GM23338 (cell line): ENCODE results near the gene CLEC2D. TPM values are rescaled to one million over a fixed set of nuclear protein-coding genes. Genes with fewer than 3 reads are reported as not detected.

Experiments used
- ATAC-seq: fragments of 200-7000 bp; cut with Tn5 transposase; 3 replicates; pipeline ENCODE4 v1.9.1; 2020
- DNase-seq: peaks from one replicate; pipeline ENCODE4 v3.0.0-alpha.2; 2015; ENCODE audit warnings: low spot score
- H2AFZ ChIP-seq: fragments of 200-600 bp; sonication (generic); 2 replicates; pipeline ENCODE4 v1.8.0; 2016; ENCODE audit warnings: antibody characterized with exemption, mild to moderate bottlenecking, moderate library complexity
- H3F3A ChIP-seq: fragments of 200-600 bp; sonication (generic); replicated peaks from 2 replicates; pipeline ENCODE4 v1.8.0; 2017; ENCODE audit warnings: antibody characterized with exemption, mixed run types, low read depth
- H3K27ac ChIP-seq: fragments of 200-600 bp; sonication (generic); 2 replicates; pipeline ENCODE4 v1.6.1; 2016; ENCODE audit warnings: low read depth
- H3K27me3 ChIP-seq: fragments of 200-600 bp; sonication (generic); 2 replicates; pipeline ENCODE4 v1.8.0; 2016; ENCODE audit warnings: mild to moderate bottlenecking, mixed run types, moderate library complexity; ENCODE audit not compliant: insufficient read depth
- H3K36me3 ChIP-seq: fragments of 200-600 bp; sonication (generic); 2 replicates; pipeline ENCODE4 v1.8.0; 2016; ENCODE audit warnings: mild to moderate bottlenecking; ENCODE audit not compliant: insufficient read depth
- H3K4me1 ChIP-seq: fragments of 200-600 bp; sonication (generic); 2 replicates; pipeline ENCODE4 v1.8.0; 2016; ENCODE audit warnings: mild to moderate bottlenecking, moderate library complexity; ENCODE audit not compliant: insufficient read depth
- H3K4me2 ChIP-seq: fragments of 200-600 bp; sonication (generic); 2 replicates; pipeline ENCODE4 v1.7.1; 2017; ENCODE audit warnings: mixed run types
- H3K4me3 ChIP-seq: fragments of 200-600 bp; sonication (generic); 2 replicates; pipeline ENCODE4 v1.6.1; 2016; ENCODE audit warnings: mixed run types
- H3K79me2 ChIP-seq: fragments of 200-600 bp; sonication (generic); replicated peaks from 2 replicates; pipeline ENCODE4 v1.8.0; 2017; ENCODE audit warnings: mild to moderate bottlenecking; ENCODE audit not compliant: insufficient read depth
- H3K9me2 ChIP-seq: fragments of 200-600 bp; sonication (generic); 2 replicates; pipeline ENCODE4 v1.8.0; 2017; ENCODE audit not compliant: insufficient read depth
- H4K20me1 ChIP-seq: fragments of 200-600 bp; sonication (generic); replicated peaks from 2 replicates; pipeline ENCODE4 v1.8.0; 2017; ENCODE audit warnings: mild to moderate bottlenecking; ENCODE audit not compliant: insufficient read depth
- H3K27ac Mint-ChIP-seq: 2 replicates; pipeline ENCODE4 v1.8.0; 2020; ENCODE audit warnings: inconsistent platforms, mild to moderate bottlenecking, moderate library complexity, mixed read lengths
- H3K27me3 Mint-ChIP-seq: 3 replicates; pipeline ENCODE4 v1.8.0; 2022; ENCODE audit warnings: low read depth, mild to moderate bottlenecking, moderate library complexity, mixed read lengths, inconsistent platforms; ENCODE audit not compliant: insufficient read depth, poor library complexity
- H3K36me3 Mint-ChIP-seq: 3 replicates; pipeline ENCODE4 v1.8.0; 2021; ENCODE audit warnings: low read depth, mild to moderate bottlenecking, inconsistent platforms, moderate library complexity, mixed read lengths
- H3K4me1 Mint-ChIP-seq: 3 replicates; pipeline ENCODE4 v1.8.0; 2020; ENCODE audit warnings: mild to moderate bottlenecking, inconsistent platforms, mixed read lengths
- H3K4me3 Mint-ChIP-seq: 3 replicates; pipeline ENCODE4 v1.8.0; 2021; ENCODE audit warnings: moderate library complexity, mild to moderate bottlenecking, inconsistent platforms, mixed read lengths
- H3K9me3 Mint-ChIP-seq: 3 replicates; pipeline ENCODE4 v1.8.0; 2020; ENCODE audit warnings: moderate library complexity, mild to moderate bottlenecking, inconsistent platforms, mixed read lengths
- CTCF ChIP-seq, 2 experiments: fragments of 200-600 bp in 1 of 2; sonication (generic) in 1 of 2; conservative IDR thresholded peaks; 2 replicates each; pipeline versions ENCODE4 v1.5.1 to v1.6.1; 2016 to 2017; ENCODE audit warnings: antibody characterized with exemption in 2 of 2, low read depth in 2 of 2, mild to moderate bottlenecking in 2 of 2, moderate library complexity in 1 of 2
- NANOG ChIP-seq: IDR thresholded peaks from 2 replicates; pipeline ENCODE4 v1.6.1; 2016; ENCODE audit warnings: antibody characterized with exemption, borderline replicate concordance
- STAT1 ChIP-seq: IDR thresholded peaks from one replicate; pipeline ENCODE4 v1.6.1; 2016; ENCODE audit warnings: antibody characterized with exemption; ENCODE audit not compliant: unreplicated experiment
- ZNF114 ChIP-seq: fragments of 250-450 bp; sonication (Bioruptor Pico); IDR thresholded peaks from 2 replicates; pipeline ENCODE4 v1.5.0; 2020; ENCODE audit warnings: mild to moderate bottlenecking, moderate library complexity
- ZNF462 ChIP-seq: fragments of 250-450 bp; sonication (Bioruptor Pico); IDR thresholded peaks from 2 replicates; pipeline ENCODE4 v1.5.0; 2020; ENCODE audit warnings: mild to moderate bottlenecking, moderate library complexity
- polyA plus RNA-seq: library from polyadenylated mRNA; unstranded; fragments of >200 nt; fragmentation: Nextera tagmentation; extraction: Ambion mirVana; gene quantifications from 2 replicates; pipeline ENCODE4 v1.2.1, GENCODE V29; 2016
- total RNA-seq: library from RNA; depleted of rRNA; stranded (reverse); fragments of >200 nt; shearing (Covaris generic); gene quantifications from 2 replicates; pipeline ENCODE4 v1.2.3, GENCODE V29; 2014

The CLEC2D gene
- total and polyA plus RNA-seq, 2 experiments from 2014 or later: 6.9 to 7.1 TPM

- ATAC-seq: no peak
- Histone ChIP-seq H3K4me3 (no peak overlapping the region), H3K79me2 (no peaks in the 10 kb centered on the region), H3F3A (no peaks in the 10 kb centered on the region), H3K9me2 (no peaks in the 10 kb centered on the region), H3K4me1 (no peaks in the 10 kb centered on the region), H4K20me1 (no peaks in the 10 kb centered on the region), H2AFZ (no peak overlapping the region), H3K4me2 (no peak overlapping the region), H3K27me3 (no peaks in the 10 kb centered on the region), H3K27ac (no peak overlapping the region), H3K36me3 (no peaks in the 10 kb centered on the region)
- Mint-ChIP-seq H3K36me3 (no peaks in the 10 kb centered on the region), H3K27me3 (peaks cover 1% of the 10 kb centered on the region), H3K4me3 (no peak overlapping the region), H3K27ac (no peak overlapping the region), H3K4me1 (no peaks in the 10 kb centered on the region; the same call in 2 of the 3 replicates), H3K9me3 (no peaks in the 10 kb centered on the region)
- TF ChIP-seq ZNF462 (CRISPR knock-in tag) (no peak), STAT1 (no peak), ZNF114 (no peak), CTCF (conservative IDR thresholded peaks at IDR 0.05; ENCODE audit: low read depth in 2 of 2) (no peak), NANOG (no peak)
- DNase-seq: no peak
Measured at GRCh38 chr12:9729082-9729481, 59.6 kb downstream of the CLEC2D start.
